Stimulated activated CD8-positive, alpha-beta memory T cell treated with anti-CD3 and anti-CD28 coated beads, Interleukin-15, amount 100 ng/mL, for 1 hour (primary cell): ENCODE data around the gene SH3BP2.

Experiments used
- DNase-seq: peaks from one replicate; pipeline ENCODE4 v3.0.0-alpha.2; 2020; ENCODE audit warnings: low read depth

The SH3BP2 gene

DNA sequence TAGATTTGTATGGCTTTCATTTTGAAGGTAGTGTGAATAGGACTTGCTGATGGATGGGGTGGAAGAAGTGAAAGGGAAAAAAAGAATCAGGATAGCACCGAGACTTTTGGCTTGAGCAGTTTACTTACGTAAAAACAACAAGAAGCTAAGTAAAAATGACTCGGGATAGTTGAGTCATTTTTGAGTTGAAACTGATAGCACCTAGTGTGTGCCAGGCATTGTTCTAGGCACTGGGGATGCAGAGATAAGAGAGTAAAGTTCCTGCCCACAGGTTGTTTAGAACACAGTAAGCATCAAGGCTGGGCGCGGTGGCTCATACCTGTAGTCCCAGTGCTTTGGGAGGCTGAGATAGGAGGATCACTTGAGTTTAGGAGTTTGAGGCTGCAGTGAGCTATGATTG lies 85.5 kb downstream of the SH3BP2 start:
- DNase-seq, result no peak

DNA sequence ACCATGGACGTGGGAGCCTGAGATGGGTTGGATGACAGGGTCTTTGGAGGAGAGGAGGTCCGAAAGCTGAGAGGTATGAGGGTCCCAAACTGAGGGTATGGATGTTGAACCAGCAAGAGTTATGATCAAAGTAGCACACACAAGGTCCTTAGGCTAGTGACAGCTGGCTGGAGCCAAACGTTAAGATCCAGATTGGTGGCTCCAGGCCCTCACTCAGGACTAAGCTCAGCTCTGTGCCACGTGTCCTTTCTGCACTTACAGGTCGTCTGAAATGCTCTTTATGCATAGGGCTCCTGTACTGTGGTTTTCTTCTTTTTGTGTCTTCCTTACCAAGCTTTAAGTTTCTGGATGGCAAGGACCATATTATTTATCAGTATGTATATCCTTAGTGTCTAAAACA lies 86.1 kb downstream of the SH3BP2 start:
- no peak for DNase-seq

DNA sequence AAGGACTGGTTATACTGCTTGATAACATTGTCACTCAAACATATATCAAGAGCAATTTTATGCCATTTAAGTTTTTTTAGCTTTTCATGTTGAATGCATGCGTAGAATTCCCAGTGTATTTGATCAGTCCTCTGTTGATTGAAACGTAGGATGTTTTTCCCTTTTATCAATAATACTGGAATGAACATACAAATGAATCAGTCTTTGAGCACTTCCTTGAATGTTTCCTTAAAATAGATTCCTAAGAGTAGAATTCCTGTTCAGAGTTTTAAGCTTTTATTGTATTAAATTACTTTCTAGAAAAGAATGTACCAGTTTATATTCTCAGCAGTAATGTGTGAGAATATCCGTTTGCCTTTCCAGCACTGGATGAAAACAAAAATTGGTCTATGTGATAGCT lies 88.5 kb downstream of the SH3BP2 start:
- DNase-seq, result no peak

DNA sequence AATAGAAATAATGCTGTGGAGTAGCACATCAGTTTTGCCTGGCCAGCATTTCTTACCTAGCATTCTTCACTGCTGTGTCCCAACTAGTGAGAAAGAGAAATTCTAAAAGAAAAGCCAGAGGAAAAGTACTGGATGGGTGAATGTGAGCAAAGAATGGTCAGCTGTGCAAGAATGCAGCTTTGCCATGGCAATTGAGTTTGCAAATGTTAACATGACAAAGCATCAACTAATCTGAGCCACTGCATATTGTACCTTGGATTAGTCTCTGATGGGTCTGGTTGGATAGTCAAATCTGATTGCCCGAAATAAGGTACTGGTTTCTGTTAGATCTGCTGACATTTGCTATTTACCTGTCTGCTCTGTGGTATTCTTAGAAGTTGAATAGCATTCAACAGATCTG lies 89.5 kb downstream of the SH3BP2 start:
- DNase-seq, result no peak

DNA sequence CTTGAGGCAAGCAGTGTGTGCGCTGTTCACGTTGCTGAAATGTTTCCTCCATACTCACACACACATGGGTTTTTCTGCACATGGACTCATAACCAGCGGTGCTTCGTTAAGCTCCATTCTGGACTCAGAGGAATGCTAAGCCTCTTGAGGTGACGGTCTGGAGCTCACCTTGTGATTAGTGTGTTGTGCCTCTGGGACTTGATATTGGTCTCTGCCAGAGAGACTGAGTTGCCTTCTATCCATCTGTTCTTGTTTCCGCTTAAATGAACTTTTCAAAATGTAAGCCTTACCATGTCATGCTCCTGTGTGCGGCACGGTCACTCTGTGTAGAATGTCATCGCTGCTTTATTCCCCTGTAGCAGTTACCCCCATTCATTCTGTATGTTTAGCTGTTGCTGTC lies 93.3 kb downstream of the SH3BP2 start:
- DNase-seq, result no peak

DNA sequence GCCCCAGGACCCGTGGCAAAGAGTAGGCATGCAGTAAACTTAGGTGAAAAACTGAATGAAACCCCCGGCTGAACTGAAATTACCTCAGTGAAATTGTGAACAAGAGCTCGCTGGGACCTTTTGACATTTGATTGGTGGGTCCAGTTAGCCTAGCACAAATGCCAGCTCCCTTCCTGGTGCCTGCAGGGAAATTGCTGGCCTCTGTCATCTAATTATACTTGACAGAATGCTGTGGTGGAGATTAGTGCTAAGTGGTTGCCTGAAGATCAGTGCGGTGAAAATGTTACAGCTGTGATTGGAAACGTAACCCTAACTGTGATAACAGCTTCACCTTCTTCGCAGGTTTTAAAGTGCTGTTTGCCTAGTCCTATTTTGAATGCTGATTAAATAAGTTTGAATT lies 93.7 kb downstream of the SH3BP2 start:
- DNase-seq, result no peak

DNA sequence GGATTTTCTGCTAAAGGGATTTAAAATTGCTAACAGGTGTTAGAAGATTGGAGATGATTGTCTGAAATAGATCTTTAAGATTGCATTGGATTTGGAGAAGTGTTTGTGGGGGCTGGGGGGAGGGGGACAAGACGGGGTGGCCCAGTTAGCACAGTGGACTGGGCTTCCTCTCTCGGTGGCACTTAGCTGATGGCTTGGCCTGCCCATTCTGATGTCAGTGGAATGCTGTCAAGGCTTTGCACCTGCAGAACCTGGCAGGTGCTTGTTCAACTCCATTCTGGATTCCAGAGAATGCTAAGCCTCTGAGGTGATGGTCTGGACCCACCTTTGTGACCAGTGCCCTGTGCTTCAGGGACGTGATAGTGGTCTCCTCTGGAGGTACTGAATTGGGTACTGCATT lies 94.5 kb downstream of the SH3BP2 start:
- DNase-seq, result no peak

DNA sequence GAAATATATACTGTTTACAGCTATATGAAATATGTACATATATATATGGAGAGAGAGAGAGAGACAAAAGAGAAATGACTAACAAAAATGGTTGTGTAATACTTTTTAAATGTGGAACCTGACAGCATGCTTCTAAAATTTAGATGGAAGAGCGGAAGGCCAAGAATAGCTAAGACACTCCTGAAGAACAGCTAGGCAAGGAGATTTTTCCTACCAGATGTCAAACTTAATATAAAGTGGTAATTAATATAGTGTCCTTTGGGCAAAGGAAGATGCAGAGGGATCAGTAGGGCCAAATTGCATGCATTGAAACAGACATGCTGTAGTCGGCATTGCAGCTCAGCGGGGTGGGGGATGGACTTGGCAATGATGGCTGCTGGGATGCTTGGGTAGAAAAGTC lies 96.0 kb downstream of the SH3BP2 start:
- DNase-seq, result no peak
